ENCODE data around the gene PISD.
"Not testable (repeated sequence)": the region's sequence is repeated elsewhere in the genome, so short reads cannot be mapped to it uniquely, and the experiment has no call there.

Gene PISD

DNA sequence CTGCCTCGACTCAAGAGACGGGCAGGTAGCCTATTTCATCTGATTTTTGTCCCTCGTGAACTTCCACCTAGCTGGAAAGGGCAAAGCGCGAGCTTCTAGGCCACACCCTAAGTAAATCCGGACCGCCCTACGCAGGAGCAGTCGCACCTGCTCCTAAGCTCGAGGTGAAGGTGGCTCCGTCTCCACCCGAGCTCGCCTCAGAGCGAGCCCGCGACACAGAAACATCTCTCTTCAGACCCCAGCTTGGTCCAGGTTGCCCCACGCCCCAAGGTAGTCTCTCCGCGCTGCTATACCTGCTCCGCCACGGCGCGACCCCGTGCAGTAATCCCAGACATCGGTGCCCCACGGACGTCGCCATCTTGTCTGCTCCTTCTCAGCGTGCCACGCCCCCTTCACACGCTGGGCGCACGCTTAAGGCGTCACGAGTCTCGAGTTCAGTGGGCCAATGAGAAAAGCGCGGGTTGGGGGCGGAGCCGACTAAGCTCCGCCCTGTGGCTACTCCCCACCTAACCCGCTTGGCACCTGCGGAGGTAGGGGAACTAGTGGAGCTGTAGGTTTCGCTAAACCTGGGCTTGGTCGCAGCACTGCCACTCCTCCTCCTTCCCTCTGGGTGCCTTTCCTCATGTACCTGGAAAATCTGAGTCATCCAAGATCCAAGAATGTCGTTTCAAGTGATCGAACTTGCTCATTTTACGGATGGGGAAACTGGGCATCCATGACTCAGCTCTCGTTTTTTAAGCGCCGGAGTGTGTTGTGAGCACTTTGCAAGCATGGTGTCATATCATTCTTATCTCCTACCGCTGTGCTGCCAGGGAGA, at the start of gene PISD:
Gene PISD (minus strand): TSS at position 365 of the 817 bp plus-strand sequence. CDS start 7 bp downstream, at position 358.
- peak; percentile 94 for DNase-seq (ENCODE audit: low spot score)

DNA sequence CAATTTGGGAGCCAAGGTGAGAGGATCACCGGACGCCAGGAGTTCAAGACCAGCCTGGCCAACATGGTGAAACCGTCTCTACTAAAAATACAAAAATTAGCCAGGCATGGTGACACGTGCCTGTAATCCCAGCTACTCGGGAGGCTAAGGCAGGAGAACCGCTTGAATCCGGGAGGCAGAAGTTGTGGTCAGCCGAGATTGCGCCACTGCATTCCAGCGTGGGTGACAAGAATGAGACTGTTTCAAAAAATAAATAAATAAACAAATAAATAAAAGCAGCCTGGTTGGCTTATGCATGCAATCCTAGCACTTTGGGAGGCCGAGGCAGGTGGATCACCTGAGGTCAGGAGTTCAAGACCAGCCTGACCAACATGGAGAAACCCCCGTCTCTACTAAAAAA, 49.2 kb upstream of the PISD start:
- DNase-seq (ENCODE audit: low spot score), result not testable (repeated sequence)

DNA sequence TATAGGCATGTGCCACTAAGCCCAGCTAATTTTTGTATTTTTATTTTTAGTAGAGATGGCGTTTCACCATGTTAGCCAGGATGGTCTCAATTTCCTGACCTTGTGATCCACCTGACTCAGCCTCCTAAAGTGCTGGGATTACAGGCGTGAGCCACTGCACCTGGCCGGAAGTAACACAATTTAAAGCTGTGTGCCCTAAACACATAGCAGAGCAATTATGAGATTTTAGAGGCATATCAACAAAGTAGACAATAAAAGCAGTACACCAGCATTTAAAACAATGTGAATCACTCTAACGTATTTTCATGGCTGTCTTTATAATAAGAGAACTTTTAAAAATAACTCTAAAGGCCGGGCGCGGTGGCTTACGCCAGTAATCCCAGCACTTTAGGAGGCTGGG, 45.5 kb upstream of the PISD start:
- DNase-seq (ENCODE audit: low spot score), result no peak

DNA sequence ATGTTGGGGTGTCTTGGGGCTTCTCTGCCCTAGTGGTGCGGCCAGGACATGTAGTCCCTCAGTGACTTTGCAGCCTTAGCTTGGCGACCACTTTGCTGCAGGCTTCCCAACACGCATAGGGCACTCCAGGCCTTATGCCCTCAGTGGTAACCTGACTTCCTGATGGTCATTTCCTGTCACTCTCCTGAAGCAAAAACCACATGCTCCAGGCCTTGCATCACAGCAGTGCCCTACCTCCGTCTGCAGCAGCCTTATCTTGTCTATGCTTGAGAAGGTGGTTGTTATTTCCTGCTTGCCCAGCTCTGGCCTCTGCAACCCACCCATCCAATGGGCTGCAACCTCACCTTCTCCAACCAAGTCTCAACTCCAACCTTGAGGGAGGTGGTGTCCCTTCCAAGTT, 33.4 kb upstream of the PISD start:
- no peak for DNase-seq (ENCODE audit: low spot score)

DNA sequence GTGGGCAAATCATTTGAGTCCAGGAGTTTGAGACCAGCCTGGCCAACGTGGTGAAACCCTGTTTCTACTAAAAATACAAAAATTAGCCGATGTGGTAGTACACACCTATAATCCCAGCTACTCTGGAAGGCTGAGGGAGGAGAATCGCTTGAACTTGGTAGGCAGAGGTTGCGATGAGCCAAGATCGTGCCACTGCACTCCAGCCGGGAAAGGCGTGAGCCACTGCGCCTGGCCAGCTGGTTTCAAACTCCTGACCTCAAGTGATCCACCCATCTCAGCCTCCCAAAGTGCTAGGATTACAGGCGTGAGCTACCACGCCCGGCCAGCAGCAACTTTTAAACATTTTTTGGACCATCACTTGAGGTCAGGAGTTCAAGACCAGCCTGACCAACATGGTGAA, 32.0 kb upstream of the PISD start:
- DNase-seq (ENCODE audit: low spot score), result not testable (repeated sequence)

DNA sequence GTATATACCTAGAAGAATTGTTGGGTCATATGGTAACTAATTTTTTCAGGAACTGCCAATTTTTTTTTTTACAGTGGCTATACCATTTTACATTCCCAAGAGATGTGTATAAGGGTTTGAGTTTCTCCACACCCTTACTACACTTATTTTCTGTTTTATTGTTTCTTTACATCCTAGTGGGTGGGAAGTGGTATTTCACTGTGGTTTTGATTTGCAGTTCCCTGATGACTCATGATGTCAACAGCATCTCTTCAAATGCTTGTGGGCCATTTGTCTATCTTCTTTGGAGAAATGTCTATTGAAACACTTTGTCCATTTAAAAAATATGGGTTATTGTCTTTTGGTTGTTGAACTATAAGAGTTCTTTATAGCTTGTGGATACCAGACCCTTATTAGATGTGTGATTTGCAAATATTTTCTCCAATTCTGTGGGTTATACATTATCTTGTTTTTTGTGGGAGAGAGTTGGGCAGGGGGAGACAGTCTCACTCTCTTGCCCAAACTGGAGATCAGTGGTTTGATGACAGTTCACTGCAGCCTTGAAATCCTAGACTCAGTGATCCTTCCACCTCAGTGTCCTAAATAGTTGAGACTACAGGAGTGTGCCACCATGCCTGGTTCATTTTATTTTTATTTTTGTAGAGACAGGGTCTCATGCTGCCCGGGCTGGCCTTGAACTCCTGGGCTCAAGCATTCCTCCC, 30.3 kb upstream of the PISD start:
- DNase-seq (ENCODE audit: low spot score), result no peak

DNA sequence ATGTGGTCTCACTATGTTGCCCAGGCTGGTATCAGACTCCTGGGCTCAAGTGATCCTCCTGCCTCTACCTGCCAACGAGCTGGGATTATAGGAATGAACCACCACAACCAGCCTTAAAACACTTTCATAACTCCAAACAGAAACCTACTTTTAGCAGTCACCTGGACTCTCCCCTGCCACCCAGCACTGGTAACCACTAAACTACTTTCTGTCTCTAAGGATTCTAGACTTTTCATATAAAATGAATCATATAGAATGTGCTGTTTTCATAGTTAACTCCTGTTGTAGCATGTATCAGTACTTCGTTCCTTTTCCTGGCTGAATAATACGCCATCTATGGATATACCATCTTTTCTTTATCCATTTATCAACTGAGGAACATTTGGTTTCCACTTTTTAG, 29.4 kb upstream of the PISD start:
- DNase-seq (ENCODE audit: low spot score), result no peak

DNA sequence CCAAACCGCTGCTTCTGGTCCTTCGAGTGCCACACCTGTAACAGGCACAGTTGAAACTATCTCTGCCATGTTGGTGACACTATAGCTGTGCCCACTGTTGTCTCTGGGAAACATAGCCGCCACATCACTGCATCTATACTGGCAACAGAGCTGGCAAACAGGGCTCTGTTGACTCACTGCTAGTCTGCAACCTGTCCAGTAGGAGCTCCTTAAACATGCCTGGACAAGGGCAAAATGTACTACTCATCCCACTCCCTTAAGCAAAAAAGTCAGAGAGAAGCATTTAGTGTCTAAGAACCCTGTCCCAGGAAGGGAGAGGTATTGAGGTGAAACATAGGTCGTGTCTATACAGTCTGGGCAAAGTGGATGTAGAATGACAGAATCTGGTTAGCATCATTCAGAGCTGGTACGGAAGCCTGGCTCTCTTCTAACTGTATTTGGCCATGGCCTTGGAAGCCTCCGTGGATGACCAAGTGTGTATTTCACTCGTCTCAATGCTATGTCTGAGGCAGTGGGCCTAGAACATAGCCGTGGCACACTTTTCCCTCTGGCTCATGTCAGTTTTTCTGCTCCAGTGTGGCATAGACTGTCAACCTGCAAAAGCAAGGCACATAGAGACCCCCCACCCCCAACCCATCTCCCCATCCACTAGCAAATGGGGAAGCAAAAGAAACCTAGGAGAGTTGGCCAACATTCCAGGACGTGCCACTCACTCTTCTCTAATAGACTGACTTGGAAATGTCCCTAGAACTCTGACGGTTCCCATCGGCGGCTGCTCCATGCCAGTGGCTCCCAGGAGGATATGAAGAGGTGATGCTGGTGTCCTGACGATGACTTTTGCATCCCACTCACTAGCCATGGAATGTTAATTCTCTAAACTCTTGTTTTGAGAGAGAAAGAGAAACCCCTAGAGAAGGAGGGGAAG, 21.4 kb upstream of the PISD start:
- DNase-seq (ENCODE audit: low spot score), result no peak

DNA sequence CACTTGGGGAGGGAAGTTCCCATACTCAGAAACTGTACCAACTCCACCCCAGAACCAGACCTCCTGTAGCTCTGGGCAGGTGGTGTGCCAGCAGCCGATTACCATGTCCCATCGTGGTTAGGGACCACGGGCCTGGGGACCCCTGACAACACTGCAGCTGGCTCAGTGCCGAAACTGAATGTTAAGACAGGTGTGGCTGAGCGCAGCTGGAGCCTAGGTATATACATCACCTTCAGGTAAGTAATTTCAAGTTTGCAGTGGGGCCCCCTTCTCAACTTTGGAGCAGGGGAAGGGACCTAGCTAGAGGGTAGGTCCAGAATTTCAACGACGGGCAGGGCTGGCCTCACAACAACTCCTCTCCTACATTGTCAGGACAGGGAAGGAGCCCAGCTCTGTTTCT, 20.7 kb upstream of the PISD start:
- DNase-seq (ENCODE audit: low spot score), result no peak

DNA sequence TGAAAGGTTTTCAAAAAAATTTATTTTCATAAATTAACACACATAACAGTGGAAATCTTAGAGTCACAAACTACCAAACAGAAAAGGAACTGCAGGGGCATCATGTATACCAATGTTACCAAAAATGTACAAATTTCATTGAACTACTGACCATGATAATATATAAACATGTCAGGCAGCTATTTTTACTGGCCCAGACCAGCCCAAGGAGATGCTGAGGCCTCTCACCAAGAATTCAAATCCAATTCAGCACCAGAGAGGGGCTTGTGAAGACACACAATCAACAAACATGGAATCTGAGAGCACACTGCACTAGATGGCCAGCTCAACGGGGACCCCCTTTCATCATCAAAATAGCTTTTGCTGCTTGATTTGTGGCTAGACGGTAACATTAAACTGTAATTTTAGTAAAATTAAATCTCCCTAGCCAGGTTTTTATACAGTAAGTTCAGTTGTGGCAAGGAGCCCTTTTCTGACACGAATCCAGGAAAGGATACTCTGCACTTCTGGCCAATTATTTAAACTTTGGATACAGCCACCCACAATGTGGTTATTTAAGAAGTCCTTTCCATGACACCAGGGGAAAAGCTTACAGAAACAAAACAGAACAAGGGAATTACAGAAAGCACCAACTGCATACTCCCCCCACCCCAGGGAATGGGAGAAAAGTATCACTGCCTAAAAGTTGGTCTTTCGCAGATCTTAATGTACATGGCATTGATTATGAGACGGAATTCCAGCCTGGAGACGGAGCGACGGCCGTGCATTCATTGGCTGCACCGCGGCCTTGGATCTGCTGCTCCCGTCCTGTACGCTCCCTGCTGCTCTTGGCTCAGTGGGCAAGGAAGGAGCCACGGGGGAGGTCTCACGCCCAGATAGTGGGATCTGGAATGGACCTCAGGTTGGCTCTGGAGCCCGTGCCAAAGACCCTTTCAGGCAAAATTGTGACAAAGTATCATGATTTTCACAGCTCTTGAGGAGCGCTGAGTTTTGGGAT, 19.6 kb upstream of the PISD start:
- DNase-seq (ENCODE audit: low spot score), result peak; percentile 25

DNA sequence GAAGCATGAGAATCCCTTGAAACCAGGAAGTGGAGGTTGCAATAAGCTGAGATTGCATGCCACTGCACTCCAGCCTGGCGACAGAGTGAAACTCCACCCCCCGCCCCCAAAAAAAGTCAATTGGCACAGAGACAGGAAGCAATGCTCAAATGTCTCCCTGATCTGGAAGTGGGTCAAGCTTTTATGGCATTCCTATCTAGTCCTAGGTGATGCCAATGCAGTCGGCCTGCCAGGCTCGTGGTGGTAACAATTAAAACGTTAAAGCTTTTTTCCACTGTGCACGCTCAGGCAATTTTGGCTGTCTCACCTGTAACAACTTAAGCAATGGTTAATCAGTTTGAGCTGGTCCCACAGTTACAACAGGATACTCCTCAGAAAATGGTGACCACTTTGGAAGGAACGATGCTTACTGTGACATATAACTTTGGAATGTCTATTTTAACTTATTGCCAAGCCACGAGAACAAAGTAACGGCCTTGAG, 18.9 kb upstream of the PISD start:
- peak; percentile 41 for DNase-seq (ENCODE audit: low spot score)

DNA sequence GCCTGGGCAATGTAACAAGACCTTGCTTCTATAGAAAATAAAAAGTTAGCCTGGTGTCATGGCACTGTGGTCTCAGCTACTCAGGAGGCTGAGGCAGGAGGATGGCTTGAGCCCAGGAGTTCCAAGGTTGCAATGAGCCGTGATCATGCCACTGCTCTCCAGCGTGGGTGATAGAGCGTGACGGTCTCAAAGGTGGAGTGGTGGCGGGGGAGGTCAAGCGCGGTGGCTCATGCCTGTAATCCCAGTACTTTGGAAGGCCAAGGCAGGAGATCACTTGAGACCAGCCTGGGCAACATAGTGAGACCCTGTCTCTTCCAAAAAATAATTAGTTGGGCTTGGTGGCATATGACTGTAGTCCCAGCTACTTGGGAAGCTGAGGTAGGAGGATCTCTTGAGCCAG, 16.7 kb upstream of the PISD start:
- no peak for DNase-seq (ENCODE audit: low spot score)

DNA sequence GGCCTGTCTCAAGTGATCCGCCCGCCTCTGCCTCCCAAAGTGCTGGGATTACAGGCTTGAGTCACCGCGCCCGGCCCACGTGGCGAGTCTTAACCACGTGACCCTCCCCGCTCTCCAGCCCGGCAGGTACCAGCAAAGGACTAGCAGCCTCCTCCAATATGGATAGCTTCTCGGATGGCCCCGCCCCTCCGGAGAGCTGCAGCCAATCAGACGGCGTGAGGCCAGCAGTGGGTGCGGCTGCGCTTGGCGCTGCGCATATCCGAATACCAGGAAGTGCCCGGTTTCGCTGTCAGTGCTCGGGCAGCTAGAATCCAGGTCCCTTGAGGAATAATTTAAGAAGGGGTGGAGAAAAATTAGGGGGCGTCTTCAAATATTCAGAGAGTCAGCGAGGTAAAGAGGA, 14.7 kb upstream of the PISD start:
- DNase-seq (ENCODE audit: low spot score), result peak; percentile 84

DNA sequence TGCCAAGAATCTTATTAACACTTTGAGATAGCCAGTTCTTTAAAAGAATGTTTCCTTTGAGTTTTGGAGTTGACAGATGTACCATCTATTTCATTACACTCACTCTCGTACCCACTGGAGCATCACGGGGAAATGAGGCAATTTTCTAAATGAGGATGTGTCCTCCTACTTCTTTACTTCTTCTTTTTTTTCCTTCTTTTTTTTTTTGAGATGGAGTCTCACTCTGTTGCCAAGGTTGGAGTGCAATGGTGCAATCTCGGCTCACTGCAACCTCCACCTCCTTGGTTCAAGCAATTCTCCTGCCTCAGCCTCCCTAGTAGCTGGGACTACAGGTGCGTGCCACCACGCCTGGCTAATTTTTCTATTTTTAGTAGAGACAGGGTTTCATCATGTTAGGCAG, 12.2 kb upstream of the PISD start:
- not testable (repeated sequence) for DNase-seq (ENCODE audit: low spot score)

DNA sequence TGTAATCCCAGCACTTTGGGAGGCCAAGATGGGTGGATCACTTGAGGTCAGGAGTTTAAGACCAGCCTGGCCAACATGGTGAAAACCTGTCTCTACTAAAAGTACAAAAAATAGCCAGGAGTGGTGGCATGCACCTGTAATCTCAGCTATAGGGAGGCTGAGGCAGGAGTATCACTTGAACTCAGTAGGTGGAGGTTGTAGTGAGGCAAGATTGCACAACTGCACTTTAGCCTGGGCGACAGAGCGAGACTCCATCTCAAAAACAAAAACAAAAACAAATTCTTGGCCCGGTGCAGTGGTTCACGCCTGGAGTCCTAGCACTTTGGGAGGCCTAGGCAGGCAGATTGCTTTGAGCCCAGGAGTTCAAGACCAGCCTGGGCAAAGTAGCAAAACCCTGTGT, 6.8 kb upstream of the PISD start:
- not testable (repeated sequence) for DNase-seq (ENCODE audit: low spot score)

DNA sequence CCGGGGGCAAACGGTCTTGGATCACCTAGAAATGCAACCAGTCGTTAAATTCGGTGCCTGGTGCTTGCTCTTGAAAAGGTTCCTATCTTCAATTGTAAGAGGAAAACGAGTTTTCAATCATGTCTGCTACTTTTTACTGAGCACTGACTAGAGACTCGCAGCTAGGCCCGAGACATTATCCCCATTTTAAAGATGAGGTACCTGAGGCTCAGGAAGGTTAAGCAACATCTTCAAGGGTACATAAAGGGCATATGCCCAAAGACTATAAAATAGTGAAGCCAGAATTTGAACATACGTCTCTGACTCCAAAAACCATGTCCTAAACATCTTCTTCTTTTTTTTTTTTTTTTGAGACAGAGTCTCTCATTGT, 638 bp upstream of the PISD start:
- DNase-seq (ENCODE audit: low spot score), result no peak

DNA sequence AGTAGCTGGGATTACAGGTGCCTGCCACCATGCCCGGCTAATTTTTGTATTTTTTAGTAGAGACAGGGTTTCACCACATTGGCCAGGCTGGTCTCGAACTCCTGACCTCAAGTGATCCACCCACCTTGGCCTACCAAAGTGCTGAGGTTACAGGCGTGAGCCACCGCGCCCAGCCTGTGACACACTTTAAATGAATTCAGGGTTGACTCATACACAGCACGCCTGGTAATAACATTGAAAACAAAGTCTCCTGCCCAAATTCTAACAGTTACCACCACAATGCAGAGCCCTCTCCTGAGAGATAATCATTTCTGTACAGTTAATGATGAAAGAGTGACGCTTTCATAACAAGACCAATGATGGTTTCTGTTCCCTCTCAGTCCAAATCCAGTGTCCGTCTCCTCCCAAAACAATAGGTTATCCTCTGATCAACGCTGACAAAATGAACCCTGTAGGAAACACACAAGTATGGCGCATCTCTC, 1.1 kb downstream of the PISD start:
- peak; percentile 48 for DNase-seq (ENCODE audit: low spot score)

DNA sequence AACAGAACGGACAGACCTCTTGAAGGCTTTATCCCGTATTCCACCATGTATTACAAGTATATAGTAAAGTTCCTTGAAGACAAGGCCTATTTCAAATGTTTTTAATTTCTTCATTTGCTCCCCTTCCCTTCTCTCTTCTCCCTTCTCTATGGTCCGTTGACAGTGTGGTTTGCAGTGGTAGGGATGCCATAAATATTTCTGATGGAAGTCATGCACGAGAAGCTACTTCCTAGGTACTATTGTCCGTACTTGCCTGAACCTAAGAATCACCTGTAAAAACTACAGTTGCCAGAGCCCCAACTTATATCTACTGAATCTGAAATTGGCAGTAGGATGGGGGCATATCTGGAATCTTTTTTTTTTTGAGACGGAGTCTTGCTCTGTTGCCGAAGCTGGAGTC, 2.8 kb downstream of the PISD start:
- no peak for DNase-seq (ENCODE audit: low spot score)

DNA sequence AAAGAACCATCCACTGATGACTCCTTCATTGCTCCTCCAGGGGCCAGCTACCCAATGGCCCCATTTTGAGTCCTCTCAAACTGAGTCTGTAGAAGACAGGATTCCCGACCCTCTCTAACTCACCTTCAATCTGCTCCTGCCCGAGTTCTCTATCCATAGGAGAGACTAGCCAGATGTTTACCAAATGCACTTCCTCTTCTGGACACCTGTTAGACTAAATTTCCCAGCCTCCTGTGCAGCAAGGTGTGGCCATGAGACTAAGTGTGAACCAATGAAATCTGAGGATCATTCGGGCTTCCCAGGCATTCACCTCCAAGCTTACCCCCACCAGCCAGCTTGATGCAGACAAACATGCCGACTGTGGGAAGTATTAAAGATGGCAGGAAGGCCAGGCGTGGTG, 7.6 kb downstream of the PISD start:
- no peak for DNase-seq (ENCODE audit: low spot score)

DNA sequence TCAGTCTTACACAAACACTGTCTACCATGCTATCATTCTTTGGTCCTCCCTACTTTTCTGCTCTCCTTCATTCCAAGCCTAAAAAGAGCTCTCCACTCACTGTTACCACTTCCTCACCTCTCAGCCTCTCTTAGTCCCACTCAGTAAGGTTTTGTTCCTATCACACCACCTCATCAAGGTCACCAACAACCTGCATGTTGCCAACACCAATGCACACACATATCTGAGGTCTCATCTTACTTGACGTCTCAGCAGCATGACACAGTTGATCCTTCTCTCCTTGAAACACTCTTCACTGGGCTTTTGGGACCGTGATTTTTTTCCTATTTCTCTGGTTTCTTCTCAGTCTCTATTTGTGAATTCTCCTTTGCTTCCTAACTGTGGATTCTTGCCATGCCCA, 8.1 kb downstream of the PISD start:
- no peak for DNase-seq (ENCODE audit: low spot score)

Measured in AG08396 (cell line).